Large intestine (tissue), 3 donors: Measurements from ENCODE around the gene BCAS2. TPM values are rescaled to one million over a fixed set of nuclear protein-coding genes. Genes with fewer than 3 reads are reported as not detected.

Experiments
- DNase-seq, 2 donors: peaks; one replicate each; pipeline versions ENCODE4 v3.0.0 to v3.0.0-alpha.2; 2013
- H3K27ac ChIP-seq: one replicate; pipeline ENCODE4 v1.5.1; 2013; ENCODE audit warnings: low read length
- H3K27me3 ChIP-seq: 2 replicates; pipeline ENCODE4 v1.6.1; 2013; ENCODE audit warnings: low read length; ENCODE audit not compliant: control insufficient read depth, insufficient read depth
- H3K36me3 ChIP-seq: 2 replicates; pipeline ENCODE4 v1.6.1; 2013; ENCODE audit warnings: low read length; ENCODE audit not compliant: control insufficient read depth, insufficient read depth
- H3K4me1 ChIP-seq: one replicate; pipeline ENCODE4 v1.6.1; 2013; ENCODE audit warnings: low read length; ENCODE audit not compliant: control insufficient read depth, insufficient read depth
- H3K4me3 ChIP-seq: one replicate; pipeline ENCODE4 v1.5.1; 2013; ENCODE audit warnings: low read length
- H3K9me3 ChIP-seq: one replicate; pipeline ENCODE4 v1.6.1; 2013; ENCODE audit warnings: mild to moderate bottlenecking, low read depth, low read length, moderate library complexity; ENCODE audit not compliant: control insufficient read depth
- WGBS: methylation state at CpG from one replicate; pipeline ENCODE4 v1.1.5; 2013; ENCODE audit warnings: low lambda C conversion rate; ENCODE audit not compliant: insufficient coverage; 5-methylcytosine and 5-hydroxymethylcytosine counted together
- polyA plus RNA-seq: library from polyadenylated mRNA; unstranded; fragments of 120-200 nt; gene quantifications from one replicate; pipeline ENCODE4 v1.2.1, GENCODE V29; 2013

BCAS2 gene
- polyA plus RNA-seq, 1 donor = 38.5 TPM

- Histone ChIP-seq H3K9me3 (no peaks in the 10 kb centered on the region), H3K36me3 (no peaks in the 10 kb centered on the region), H3K27ac (no peak overlapping the region), H3K4me1 (no peaks in the 10 kb centered on the region), H3K4me3 (no peak overlapping the region), H3K27me3 (no peaks in the 10 kb centered on the region)
- no peak for DNase-seq
- WGBS = 75% methylated on average over 1 of the region's 6 CpGs
Observed at GRCh38 chr1:114540821-114541220, 40.6 kb downstream of the BCAS2 start.

DNA sequence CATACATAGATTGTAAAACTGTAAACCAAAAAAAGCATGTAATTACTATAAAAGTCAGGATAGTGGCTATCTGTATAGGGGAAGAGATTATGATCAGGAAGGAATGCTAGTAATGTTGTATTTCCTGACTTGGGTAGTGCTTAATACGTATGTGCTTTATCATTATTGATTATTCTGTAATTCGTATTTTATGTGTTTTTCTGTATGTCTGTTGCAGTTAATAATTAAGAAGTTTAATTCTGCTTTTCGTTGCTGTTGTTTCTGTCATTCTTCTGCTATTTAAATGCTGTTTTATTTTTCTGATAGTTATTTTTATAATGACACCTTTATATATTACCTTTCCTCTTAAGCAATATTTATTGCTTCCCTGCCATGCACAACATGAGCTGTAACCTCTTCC is 41.1 kb downstream of the BCAS2 start:
- Histone ChIP-seq H3K9me3 (no peaks in the 10 kb centered on the region), H3K27ac (no peak overlapping the region), H3K36me3 (no peaks in the 10 kb centered on the region), H3K27me3 (no peaks in the 10 kb centered on the region), H3K4me3 (no peak overlapping the region), H3K4me1 (no peaks in the 10 kb centered on the region)
- 17% methylated on average over 3 of the region's 3 CpGs for WGBS
- DNase-seq = no peak

DNA sequence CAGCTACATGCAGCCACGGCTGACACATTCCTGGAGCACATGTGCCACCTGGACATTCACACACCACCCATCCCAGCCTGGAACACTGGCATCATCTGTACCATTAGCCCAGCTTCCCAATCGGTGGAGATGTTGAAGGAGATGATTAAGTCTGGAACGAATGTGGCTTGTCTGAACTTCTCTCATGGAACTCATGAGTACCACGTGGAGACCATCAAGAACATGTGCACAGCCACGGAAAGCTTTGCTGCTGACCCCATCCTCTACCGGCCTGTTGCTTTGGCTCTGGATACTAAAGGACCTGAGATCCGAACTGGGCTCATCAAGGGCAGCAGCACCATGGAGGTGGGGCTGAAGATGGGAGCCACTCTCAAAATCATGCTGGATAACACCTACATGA is 45.4 kb downstream of the BCAS2 start:
- no peak overlapping the region for H3K27ac ChIP-seq
- H3K27me3 ChIP-seq = no peaks in the 10 kb centered on the region
- DNase-seq = no peak
- H3K36me3 ChIP-seq = no peaks in the 10 kb centered on the region
- WGBS = no CpG with 5 or more reads among the region's 7 CpGs
- H3K4me1 ChIP-seq = no peaks in the 10 kb centered on the region
- no peaks in the 10 kb centered on the region for H3K9me3 ChIP-seq
- no peak overlapping the region for H3K4me3 ChIP-seq

- Histone ChIP-seq H3K36me3 (no peaks in the 10 kb centered on the region), H3K9me3 (no peaks in the 10 kb centered on the region)
- WGBS = no CpG with 5 or more reads among the region's 1 CpG
Observed at GRCh38 chr1:114535401-114535800, 46.0 kb downstream of the BCAS2 start.

DNA sequence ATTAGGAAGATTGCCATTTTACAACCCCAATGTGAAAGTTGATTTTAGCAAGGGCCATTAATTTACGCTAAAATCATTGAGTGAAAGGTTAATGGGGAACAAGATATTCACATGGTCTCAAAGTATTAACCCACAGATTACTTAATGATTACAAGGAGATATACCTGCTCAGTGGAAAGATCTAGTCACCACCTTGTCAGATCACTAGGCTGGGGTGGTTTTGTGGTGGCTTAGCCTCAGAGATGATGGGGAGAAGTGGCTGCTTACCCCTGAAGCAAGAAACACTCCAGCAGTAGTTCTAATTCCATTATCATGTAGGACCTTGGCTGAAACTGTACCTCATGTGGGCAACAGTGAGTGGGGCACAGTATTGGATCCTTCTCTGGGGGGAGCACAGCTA is 50.3 kb downstream of the BCAS2 start:
- H3K4me3 ChIP-seq = no peak overlapping the region
- H3K27ac ChIP-seq = no peak overlapping the region
- H3K27me3 ChIP-seq = no peaks in the 10 kb centered on the region
- no peak for DNase-seq
- 80% methylated on average over 1 of the region's 1 CpG for WGBS
- H3K36me3 ChIP-seq = no peaks in the 10 kb centered on the region
- H3K9me3 ChIP-seq = no peaks in the 10 kb centered on the region
- no peaks in the 10 kb centered on the region for H3K4me1 ChIP-seq

More at GRCh38 chr1:114535401-114535800, 46.0 kb downstream of the BCAS2 start:
- no peaks in the 10 kb centered on the region for H3K4me1 ChIP-seq
- no peak for DNase-seq
- H3K27ac ChIP-seq = no peak overlapping the region
- no peak overlapping the region for H3K4me3 ChIP-seq
- H3K27me3 ChIP-seq = no peaks in the 10 kb centered on the region

- H3K36me3 ChIP-seq = no peaks in the 10 kb centered on the region
- no peaks in the 10 kb centered on the region for H3K4me1 ChIP-seq
- no peak overlapping the region for H3K4me3 ChIP-seq
- H3K27me3 ChIP-seq = no peaks in the 10 kb centered on the region
- H3K27ac ChIP-seq = no peak overlapping the region
- WGBS = no CpG with 5 or more reads among the region's 2 CpGs
- no peak for DNase-seq
- H3K9me3 ChIP-seq = no peaks in the 10 kb centered on the region
Observed at GRCh38 chr1:114530224-114530623, 51.2 kb downstream of the BCAS2 start.

DNA sequence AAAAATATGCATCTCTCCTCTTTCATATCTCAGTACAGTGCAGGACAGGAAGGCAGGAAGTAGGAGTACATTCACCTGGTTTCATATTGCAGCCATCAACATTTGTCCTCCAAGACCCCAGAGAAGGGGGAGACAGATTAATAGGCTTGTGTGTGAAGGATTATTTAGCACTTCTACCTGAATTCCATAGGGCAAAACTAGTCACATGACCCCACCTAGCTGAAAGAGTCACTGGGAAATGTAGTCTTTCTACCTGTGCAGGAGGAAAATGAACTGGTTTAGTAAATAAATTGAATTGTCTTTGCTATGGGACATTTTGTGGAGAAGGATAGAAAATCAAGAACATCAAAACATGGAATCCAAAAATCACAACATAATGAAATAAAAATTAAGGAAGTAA is 56.5 kb downstream of the BCAS2 start:
- H3K4me3 ChIP-seq = no peak overlapping the region
- no peaks in the 10 kb centered on the region for H3K9me3 ChIP-seq
- no peaks in the 10 kb centered on the region for H3K36me3 ChIP-seq
- H3K27ac ChIP-seq = no peak overlapping the region
- no peak for DNase-seq
- no peaks in the 10 kb centered on the region for H3K4me1 ChIP-seq
- peaks cover 1% of the 10 kb centered on the region for H3K27me3 ChIP-seq

- H3K27ac ChIP-seq = no peak overlapping the region
- no peak for DNase-seq
- peaks cover 2% of the 10 kb centered on the region for H3K27me3 ChIP-seq
- WGBS = no CpG with 5 or more reads among the region's 2 CpGs
- no peaks in the 10 kb centered on the region for H3K36me3 ChIP-seq
- H3K4me1 ChIP-seq = no peaks in the 10 kb centered on the region
- H3K4me3 ChIP-seq = no peak overlapping the region
- no peaks in the 10 kb centered on the region for H3K9me3 ChIP-seq
Observed at GRCh38 chr1:114522264-114522575, 59.2 kb downstream of the BCAS2 start.

GRCh38 chr1:114521396-114522263 is 59.8 kb downstream of the BCAS2 start:
- Histone ChIP-seq H3K36me3 (no peaks in the 10 kb centered on the region), H3K27me3 (peaks cover 2% of the 10 kb centered on the region), H3K9me3 (no peaks in the 10 kb centered on the region), H3K27ac (no peak overlapping the region), H3K4me1 (no peaks in the 10 kb centered on the region), H3K4me3 (no peak overlapping the region)
- DNase-seq = no peak
- WGBS = 100% methylated on average over 1 of the region's 8 CpGs
